ENCODE measurements around the gene MLLT10. TPM values are rescaled to one million over a fixed set of nuclear protein-coding genes. Genes with fewer than 3 reads are reported as not detected.

MLLT10 gene
- total and polyA plus RNA-seq, 9 donors, result 23.6 to 55.1 (median 36.8) TPM

DNA sequence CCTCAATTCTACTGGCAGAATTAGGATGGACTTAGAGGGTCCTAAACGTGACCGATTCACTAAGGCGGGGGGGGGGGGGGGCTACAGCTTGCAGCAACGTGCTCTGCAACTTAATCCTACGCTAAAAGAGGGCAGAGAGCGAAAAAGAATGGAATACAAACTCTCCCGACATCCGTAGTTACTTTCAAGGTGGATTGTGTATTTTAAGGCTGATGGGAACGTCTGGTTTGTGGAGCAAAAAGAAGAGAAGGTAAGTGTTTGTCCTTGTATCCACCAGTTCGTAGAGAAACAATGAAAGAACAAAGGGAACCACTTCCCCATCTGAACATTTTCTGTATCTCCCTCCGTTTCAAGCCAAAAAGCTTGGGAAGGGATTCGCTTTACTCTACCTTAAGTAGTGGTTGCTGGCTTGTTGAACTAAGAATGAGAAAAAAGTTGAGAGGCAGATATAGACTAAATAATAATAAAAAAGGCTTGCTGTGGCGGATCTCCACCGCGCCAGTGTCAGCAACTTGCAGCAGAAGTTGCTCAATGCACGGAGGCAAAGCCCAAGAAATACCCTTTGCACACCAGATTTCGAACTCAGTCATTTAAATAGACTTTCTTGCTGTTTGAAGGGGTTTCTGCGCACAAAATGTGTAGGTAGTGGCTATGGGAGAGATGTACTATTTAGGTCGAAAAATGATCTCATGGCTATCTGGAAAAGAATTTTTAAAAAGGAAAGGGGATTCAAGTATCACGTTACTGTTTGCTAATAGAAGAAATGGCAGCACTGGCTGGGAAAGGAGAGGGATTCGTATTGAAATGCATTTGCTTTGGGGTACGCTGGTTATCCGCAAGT is 9.3 kb upstream of the MLLT10 start:
- no peaks in the 10 kb centered on the region for H3K27me3 ChIP-seq
- H3K36me3 ChIP-seq, result no peaks in the 10 kb centered on the region
- peak overlapping the region; percentile 58 for H3K4me3 ChIP-seq
- intact Hi-C loops (cut with DNase I), result no loop called here
- TF ChIP-seq, protein P1, sequence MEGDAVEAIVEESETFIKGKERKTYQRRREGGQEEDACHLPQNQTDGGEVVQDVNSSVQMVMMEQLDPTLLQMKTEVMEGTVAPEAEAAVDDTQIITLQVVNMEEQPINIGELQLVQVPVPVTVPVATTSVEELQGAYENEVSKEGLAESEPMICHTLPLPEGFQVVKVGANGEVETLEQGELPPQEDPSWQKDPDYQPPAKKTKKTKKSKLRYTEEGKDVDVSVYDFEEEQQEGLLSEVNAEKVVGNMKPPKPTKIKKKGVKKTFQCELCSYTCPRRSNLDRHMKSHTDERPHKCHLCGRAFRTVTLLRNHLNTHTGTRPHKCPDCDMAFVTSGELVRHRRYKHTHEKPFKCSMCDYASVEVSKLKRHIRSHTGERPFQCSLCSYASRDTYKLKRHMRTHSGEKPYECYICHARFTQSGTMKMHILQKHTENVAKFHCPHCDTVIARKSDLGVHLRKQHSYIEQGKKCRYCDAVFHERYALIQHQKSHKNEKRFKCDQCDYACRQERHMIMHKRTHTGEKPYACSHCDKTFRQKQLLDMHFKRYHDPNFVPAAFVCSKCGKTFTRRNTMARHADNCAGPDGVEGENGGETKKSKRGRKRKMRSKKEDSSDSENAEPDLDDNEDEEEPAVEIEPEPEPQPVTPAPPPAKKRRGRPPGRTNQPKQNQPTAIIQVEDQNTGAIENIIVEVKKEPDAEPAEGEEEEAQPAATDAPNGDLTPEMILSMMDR (IDR thresholded peaks at IDR 0.05), result no peak
- WGBS, 3 donors, result 1 to 5% (median 3%) methylated on average over 23 of the region's 23 CpGs
- H3K4me1 ChIP-seq (ENCODE audit: insufficient read depth), result peaks cover 4% of the 10 kb centered on the region
- peak in 1 of 5 donors; percentile 55 for DNase-seq
- peak overlapping the region; percentile 99 to 100 for H3K27ac ChIP-seq
- H3K9me3 ChIP-seq, result no peaks in the 10 kb centered on the region

DNA sequence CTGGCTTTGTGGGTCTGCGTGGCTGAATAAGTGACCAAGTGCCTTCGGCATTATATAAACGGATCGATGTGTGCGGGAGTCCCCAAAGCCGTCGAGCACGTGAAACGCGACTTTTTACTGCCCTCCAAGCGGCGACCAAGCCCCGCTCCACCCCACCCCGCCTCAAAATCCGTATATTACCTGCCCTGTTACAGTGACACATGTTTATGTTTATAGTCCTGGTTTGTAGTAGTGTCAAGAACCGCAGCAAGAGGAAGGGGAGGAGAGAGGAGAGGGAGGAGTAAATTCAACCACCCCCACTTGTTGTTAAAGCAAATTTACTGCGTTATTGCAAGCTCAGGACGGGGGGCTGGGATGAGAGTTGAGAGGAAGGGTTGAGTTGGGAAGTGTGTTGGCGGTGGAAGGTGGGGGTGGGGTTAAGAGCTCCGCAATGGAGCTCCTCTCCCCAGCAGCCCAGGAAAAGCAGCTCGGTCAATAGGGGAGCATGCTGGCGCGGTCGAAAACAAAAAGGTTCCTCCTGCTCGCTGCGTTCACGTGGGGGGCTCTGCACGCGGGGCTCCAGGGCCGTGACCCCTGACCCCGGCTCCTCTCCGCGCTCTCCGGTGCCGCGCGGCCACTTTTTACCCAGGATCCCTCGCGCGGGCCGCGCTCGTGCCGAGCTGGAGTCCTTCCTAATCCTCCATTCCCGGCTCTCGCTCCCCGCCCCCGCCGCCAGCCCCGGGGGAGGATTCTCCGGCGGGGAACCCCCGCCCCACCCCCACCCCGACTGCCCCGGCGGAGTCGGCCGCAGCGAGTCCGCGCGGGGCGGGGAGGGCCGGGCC is 8.5 kb upstream of the MLLT10 start, which contains the start of gene SKIDA1:
Gene SKIDA1, minus strand, starts transcription at position 316 of the 821 bp plus-strand sequence. CDS start 7,860 bp downstream, outside the sequence.
- H3K4me1 ChIP-seq (ENCODE audit: insufficient read depth), result peaks cover 4% of the 10 kb centered on the region
- 0 to 1% (median 1%) methylated on average over 43 to 64 of the region's 64 CpGs for WGBS, 3 donors
- intact Hi-C loops (cut with DNase I), result no loop called here

DNA sequence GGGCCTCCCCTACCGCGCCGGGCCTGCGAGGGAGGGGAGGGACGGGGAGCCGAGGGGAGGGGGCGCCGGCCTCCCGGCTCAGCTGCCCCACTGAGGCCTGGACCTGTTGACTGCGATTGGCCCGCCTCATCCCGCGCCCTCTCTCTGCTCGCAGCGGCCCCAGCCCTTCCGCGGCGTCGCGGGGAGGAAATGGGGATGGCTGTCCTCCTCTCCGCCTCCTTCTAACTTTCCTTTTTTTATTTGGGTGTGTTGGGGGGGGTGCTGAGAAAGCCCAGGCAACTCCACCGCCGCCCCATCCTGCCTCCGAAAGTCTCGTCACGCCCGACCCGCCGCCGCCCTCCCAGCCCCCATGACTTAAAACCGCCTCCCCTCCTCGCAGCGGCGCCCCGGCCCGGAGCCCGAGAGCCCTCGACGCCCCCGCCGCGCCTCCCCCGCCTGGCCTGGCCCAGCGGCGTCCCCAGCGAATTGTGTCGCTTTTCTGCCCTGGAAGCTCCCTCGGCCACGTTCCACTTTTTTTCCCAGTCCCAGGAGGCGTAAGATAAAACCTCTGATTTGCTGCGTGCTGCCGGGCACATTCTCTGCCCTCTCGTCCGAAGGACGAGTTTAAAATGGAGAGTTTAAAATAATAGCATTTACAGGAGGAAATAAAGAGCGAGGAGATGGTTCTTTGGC is 7.7 kb upstream of the MLLT10 start:
- intact Hi-C loops (cut with DNase I), result no loop called here

More for the DNA sequence above, 8.5 kb upstream of the MLLT10 start, which contains the start of gene SKIDA1:
- no peak for TF ChIP-seq EP300 (IDR thresholded peaks at IDR 0.05)
- TF ChIP-seq, protein P1 (IDR thresholded peaks at IDR 0.05), result peak in 1 of 3 donors; percentile 9
- peak; percentile 93 to 96 (median 94) for DNase-seq
- H3K27me3 ChIP-seq, result no peaks in the 10 kb centered on the region
- H3K27ac ChIP-seq, result peak within 1 kb of the TSS; percentile 99 to 100
- no peaks in the 10 kb centered on the region for H3K9me3 ChIP-seq
- no peaks in the 10 kb centered on the region for H3K36me3 ChIP-seq
- peak within 1 kb of the TSS; percentile 58 for H3K4me3 ChIP-seq

More for the DNA sequence above, 7.7 kb upstream of the MLLT10 start:
- 0 to 1% (median 1%) methylated on average over 47 to 52 of the region's 56 CpGs for WGBS, 3 donors
- Histone ChIP-seq H3K36me3 (no peaks in the 10 kb centered on the region), H3K9me3 (no peaks in the 10 kb centered on the region), H3K4me3 (peak overlapping the region; percentile 58), H3K27ac (peak overlapping the region; percentile 99 to 100), H3K4me1 (ENCODE audit: insufficient read depth) (peaks cover 2% of the 10 kb centered on the region), H3K27me3 (no peaks in the 10 kb centered on the region)
- TF ChIP-seq, protein P1 (IDR thresholded peaks at IDR 0.05), result no peak
- TF ChIP-seq POLR2A (IDR thresholded peaks at IDR 0.05), result peak; percentile 37
- DNase-seq, result peak; percentile 88 to 93 (median 90)

Data from ovary (tissue), 9 donors.